Spinal cord (tissue), 10 donors: ENCODE measurements around the gene MIA. TPM values are rescaled to one million over a fixed set of nuclear protein-coding genes. Genes with fewer than 3 reads are reported as not detected.

Experiments
- DNase-seq, 6 donors: peaks; one replicate each; pipeline versions ENCODE4 v3.0.0 to v3.0.0-alpha.2; 2013 to 2015; ENCODE audit warnings: low spot score in 6 of 6, low read depth in 4 of 6
- H3K27ac ChIP-seq: one replicate; pipeline ENCODE4 v1.5.1; 2013; ENCODE audit warnings: low read depth, low read length, control low read depth
- H3K27me3 ChIP-seq: one replicate; pipeline ENCODE4 v1.6.1; 2013; ENCODE audit warnings: low read length; ENCODE audit not compliant: control insufficient read depth, insufficient read depth
- H3K36me3 ChIP-seq: one replicate; pipeline ENCODE4 v1.6.1; 2013; ENCODE audit warnings: low read length; ENCODE audit not compliant: control insufficient read depth, insufficient read depth
- H3K4me1 ChIP-seq: one replicate; pipeline ENCODE4 v1.6.1; 2013; ENCODE audit warnings: low read length; ENCODE audit not compliant: control insufficient read depth, insufficient read depth
- H3K4me3 ChIP-seq: one replicate; pipeline ENCODE4 v1.5.1; 2013; ENCODE audit warnings: low read depth, low read length, control low read depth
- H3K9me3 ChIP-seq: one replicate; pipeline ENCODE4 v1.6.1; 2013; ENCODE audit warnings: low read length; ENCODE audit not compliant: control insufficient read depth, insufficient read depth
- WGBS: methylation state at CpG from one replicate; pipeline ENCODE4 v1.1.5; 2013; ENCODE audit warnings: missing lambda C conversion rate; ENCODE audit not compliant: insufficient coverage; 5-methylcytosine and 5-hydroxymethylcytosine counted together
- polyA plus RNA-seq, 2 donors: library from polyadenylated mRNA; unstranded; fragments of 120-200 nt; gene quantifications; one replicate each; pipeline ENCODE4 v1.2.1, GENCODE V29; 2013; ENCODE audit not compliant: insufficient read length in 2 of 2
- total RNA-seq, 2 donors: library from RNA; depleted of rRNA in 1 of 2; stranded (reverse); fragments of 120-200 nt in 1 of 2; fragments of >200 nt in 1 of 2; gene quantifications; one replicate each; pipeline versions ENCODE4 v1.2.3 to v1.2.4, GENCODE V29; 2013 to 2014
- donor health status: healthy.

MIA gene
- total and polyA plus RNA-seq, 4 donors, result 7.9 to 20.2 (median 14.2) TPM

DNA sequence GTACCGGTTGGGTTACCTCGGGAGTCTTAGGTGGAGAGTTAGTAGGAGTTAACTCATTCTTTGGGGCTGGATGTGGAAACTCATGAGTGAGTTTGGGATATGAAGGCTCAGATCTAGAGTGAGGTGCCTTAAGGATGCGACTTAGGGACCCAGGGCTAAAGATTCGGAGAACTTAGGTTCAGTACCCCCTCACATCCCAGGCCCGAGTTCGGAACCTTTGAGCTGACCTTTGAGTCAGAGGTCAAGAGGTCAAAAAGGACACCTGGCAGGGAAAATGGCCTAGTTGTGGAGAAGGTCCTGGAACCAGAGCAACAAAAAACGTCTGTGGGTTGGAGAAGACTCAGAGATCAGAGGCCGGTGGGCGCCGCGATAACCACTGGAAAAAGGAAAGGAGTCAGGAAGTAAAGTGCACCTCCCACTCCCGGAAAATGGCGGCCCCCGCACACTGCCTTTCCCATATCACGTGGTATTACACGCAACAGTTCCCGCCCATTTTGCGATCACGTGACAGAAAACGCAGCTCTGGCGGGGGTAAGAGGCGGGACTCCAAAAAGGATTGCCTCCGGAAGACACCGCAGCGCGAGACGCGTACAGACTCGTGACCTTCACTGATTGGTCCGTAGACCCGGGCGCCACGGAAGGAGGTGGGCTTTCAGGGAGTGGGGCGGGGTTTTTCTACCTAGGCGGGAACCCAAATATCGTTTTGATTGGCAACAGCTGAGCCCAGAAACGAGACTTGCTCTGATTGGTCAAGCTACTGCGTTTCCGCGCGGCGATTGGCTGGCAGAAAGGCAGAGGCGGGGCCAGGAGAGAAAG, 25.1 kb upstream of the MIA start, which contains the start of gene ACTMAP:
TSS of gene ACTMAP (minus strand) at position 420 of the 816 bp plus-strand sequence. CDS start 674 bp downstream, outside the sequence.
- H3K4me1 ChIP-seq, result peaks cover 26% of the 10 kb centered on the region
- H3K27me3 ChIP-seq, result no peaks in the 10 kb centered on the region
- DNase-seq, result peak; percentile 99 to 100 (median 100)
- H3K9me3 ChIP-seq, result no peaks in the 10 kb centered on the region
- under 1% methylated on average over 42 of the region's 43 CpGs for WGBS
- peaks cover 11% of the 10 kb centered on the region for H3K36me3 ChIP-seq
- peak within 1 kb of the TSS; percentile 97 for H3K27ac ChIP-seq
- peak within 1 kb of the TSS; percentile 95 for H3K4me3 ChIP-seq

DNA sequence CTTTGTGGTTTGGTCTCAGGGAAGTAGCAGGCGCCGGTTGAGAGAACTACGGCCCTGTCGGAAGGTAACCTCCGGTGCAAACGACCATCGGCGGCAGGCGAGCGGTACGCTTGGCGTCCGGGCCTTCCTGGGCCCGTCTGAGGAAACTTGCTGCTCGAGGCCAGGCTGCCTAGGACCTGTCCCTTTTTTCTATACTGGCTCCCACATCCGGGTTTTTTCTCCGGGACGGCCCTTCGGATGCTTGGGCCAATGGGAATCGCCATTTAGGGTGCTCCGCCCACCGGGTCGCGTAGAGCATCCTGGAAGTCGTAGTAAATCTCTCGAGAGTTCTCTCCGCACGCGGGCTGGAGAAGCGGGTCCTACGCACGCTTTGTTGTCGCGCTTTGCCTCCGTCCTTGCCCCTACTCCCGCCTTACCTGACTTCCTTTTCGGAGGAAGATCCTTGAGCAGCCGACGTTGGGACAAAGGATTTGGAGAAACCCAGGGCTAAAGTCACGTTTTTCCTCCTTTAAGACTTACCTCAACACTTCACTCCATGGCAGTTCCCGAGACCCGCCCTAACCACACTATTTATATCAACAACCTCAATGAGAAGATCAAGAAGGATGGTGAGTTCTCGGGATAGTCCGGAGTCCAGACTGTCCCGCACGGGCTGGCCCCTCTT, 24.3 kb upstream of the MIA start, which contains the start of gene SNRPA:
TSS of gene SNRPA (plus strand) at position 330 of the 664 bp plus-strand sequence. CDS start at position 536, 206 bp downstream.
- no peaks in the 10 kb centered on the region for H3K9me3 ChIP-seq
- peak within 1 kb of the TSS; percentile 95 for H3K4me3 ChIP-seq
- peak; percentile 96 to 100 (median 99) for DNase-seq
- H3K27ac ChIP-seq, result peak within 1 kb of the TSS; percentile 97
- H3K27me3 ChIP-seq, result no peaks in the 10 kb centered on the region
- peaks cover 17% of the 10 kb centered on the region for H3K36me3 ChIP-seq
- 0% methylated on average over 44 of the region's 46 CpGs for WGBS
- H3K4me1 ChIP-seq, result peaks cover 26% of the 10 kb centered on the region

- Histone ChIP-seq H3K9me3 (no peaks in the 10 kb centered on the region), H3K27ac (no peak overlapping the region), H3K27me3 (no peaks in the 10 kb centered on the region), H3K36me3 (peaks cover 24% of the 10 kb centered on the region), H3K4me3 (no peak overlapping the region), H3K4me1 (peaks cover 26% of the 10 kb centered on the region)
- DNase-seq, result no peak
- 83% methylated on average over 8 of the region's 12 CpGs for WGBS
Observed at GRCh38 chr19:40752257-40752781, 23.0 kb upstream of the MIA start.

GRCh38 chr19:40754611-40755247, 20.6 kb upstream of the MIA start:
- H3K27me3 ChIP-seq, result no peaks in the 10 kb centered on the region
- H3K4me3 ChIP-seq, result no peak overlapping the region
- peaks cover 46% of the 10 kb centered on the region for H3K36me3 ChIP-seq
- H3K27ac ChIP-seq, result no peak overlapping the region
- 86% methylated on average over 6 of the region's 9 CpGs for WGBS
- no peaks in the 10 kb centered on the region for H3K9me3 ChIP-seq
- DNase-seq, result no peak
- peaks cover 12% of the 10 kb centered on the region for H3K4me1 ChIP-seq

DNA sequence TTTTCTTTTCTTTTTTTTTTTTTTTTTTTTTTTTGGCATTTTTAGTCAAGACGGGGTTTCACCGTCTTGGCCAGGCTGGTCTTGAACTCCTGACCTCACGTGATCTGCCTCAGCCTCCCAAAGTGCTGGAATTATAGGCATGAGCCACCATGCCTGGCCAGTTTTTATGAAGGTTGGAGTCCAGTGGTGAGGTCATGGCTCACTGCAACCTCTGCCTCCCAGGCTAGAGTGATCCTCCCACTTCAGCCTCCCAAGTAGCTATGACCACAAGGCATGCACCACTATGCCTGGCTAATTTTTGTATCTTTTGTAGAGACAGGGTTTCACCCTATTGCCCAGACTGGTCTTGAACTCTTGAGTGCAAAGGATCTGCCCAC, 20.1 kb upstream of the MIA start:
- Histone ChIP-seq H3K4me3 (no peak overlapping the region), H3K9me3 (no peaks in the 10 kb centered on the region), H3K36me3 (peaks cover 50% of the 10 kb centered on the region), H3K4me1 (peaks cover 10% of the 10 kb centered on the region), H3K27me3 (no peaks in the 10 kb centered on the region), H3K27ac (no peak overlapping the region)
- DNase-seq, result no peak
- 100% methylated on average over 1 of the region's 3 CpGs for WGBS

- H3K4me3 ChIP-seq, result no peak overlapping the region
- H3K36me3 ChIP-seq, result peaks cover 55% of the 10 kb centered on the region
- no peaks in the 10 kb centered on the region for H3K27me3 ChIP-seq
- no peaks in the 10 kb centered on the region for H3K9me3 ChIP-seq
- H3K27ac ChIP-seq, result no peak overlapping the region
- DNase-seq, result no peak
- peaks cover 10% of the 10 kb centered on the region for H3K4me1 ChIP-seq
- WGBS, result 100% methylated on average over 4 of the region's 8 CpGs
Observed at GRCh38 chr19:40755791-40756190, 19.5 kb upstream of the MIA start.

DNA sequence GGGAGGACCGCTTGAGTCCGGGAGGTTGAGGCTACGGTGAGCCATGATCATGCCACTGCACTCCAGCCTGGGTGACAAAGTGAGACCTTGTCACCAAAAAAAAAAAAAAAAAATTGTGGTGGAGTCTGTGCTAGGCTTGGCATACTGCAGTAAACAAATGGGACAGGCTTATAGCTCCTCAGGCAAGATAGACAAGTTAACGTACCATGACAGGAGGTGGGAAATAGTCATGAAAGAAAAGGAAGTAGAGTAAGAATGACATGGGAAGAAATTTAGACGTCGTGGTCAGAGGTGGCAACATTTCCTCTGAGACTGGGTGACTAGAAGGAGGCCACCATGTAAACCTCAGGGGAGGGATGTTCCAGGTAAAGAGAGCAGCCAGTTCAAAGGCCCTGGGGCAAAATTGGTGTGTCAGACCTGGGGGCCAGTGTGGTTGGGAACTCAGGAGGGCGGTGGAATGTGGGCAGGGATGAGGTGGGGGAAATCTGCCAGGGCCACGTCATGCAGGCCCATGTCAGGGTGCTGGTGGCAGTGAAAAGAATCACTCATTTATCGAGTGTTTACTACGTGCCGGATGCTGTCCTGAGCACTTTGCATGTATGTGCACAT, 18.7 kb upstream of the MIA start:
- H3K27me3 ChIP-seq, result no peaks in the 10 kb centered on the region
- H3K27ac ChIP-seq, result no peak overlapping the region
- H3K4me1 ChIP-seq, result peaks cover 10% of the 10 kb centered on the region
- WGBS, result 94% methylated on average over 10 of the region's 11 CpGs
- H3K36me3 ChIP-seq, result peaks cover 63% of the 10 kb centered on the region
- H3K4me3 ChIP-seq, result no peak overlapping the region
- H3K9me3 ChIP-seq, result no peaks in the 10 kb centered on the region
- no peak for DNase-seq

DNA sequence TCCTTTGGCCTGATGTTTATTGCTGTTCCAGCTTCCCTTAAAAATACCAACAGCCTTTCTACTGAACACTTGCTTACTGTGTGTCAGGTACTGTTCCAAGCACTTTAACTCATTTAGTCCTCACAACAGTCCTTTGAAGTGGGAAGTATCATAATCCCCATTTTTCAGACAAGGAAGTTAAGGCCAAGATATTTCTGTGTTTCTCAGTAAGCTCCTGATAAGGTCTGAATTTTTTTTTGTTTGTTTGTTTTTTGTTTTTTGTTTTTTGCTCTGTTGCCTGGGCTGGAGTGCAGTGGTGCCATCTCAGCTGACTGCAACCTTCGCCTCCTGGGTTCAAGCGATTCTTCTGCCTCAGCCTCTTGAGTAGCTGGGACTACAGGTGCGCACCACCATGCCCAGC, 16.8 kb upstream of the MIA start:
- no peaks in the 10 kb centered on the region for H3K9me3 ChIP-seq
- H3K4me3 ChIP-seq, result no peak overlapping the region
- 97% methylated on average over 3 of the region's 3 CpGs for WGBS
- H3K27ac ChIP-seq, result no peak overlapping the region
- DNase-seq, result no peak
- H3K36me3 ChIP-seq, result peaks cover 82% of the 10 kb centered on the region
- peaks cover 17% of the 10 kb centered on the region for H3K4me1 ChIP-seq
- no peaks in the 10 kb centered on the region for H3K27me3 ChIP-seq

DNA sequence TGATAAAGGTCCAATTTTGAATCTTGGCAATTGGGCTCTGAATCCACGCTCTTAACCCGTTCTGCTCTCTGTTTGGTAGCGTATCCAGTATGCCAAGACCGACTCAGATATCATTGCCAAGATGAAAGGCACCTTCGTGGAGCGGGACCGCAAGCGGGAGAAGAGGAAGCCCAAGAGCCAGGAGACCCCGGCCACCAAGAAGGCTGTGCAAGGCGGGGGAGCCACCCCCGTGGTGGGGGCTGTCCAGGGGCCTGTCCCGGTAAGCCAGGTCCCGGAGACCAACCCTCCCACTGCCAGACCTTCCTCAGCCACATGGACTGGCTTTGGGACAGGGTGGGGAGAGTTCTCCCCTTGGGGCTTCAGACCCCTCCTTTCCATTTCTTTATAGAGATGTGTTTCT, 16.0 kb upstream of the MIA start:
- no peaks in the 10 kb centered on the region for H3K27me3 ChIP-seq
- WGBS, result 88% methylated on average over 8 of the region's 13 CpGs

More for the DNA sequence above, 16.0 kb upstream of the MIA start:
- Histone ChIP-seq H3K36me3 (peaks cover 87% of the 10 kb centered on the region), H3K4me3 (no peak overlapping the region), H3K9me3 (no peaks in the 10 kb centered on the region), H3K27ac (no peak overlapping the region), H3K4me1 (peaks cover 24% of the 10 kb centered on the region)
- DNase-seq, result no peak
